Activated naive CD4-positive, alpha-beta T cell treated with anti-CD3 and anti-CD28 coated beads, Interleukin-2, amount 10 ng/mL, durations not matched to agents 7 days and 5 days (primary cell): Measurements from ENCODE around the gene ABLIM1.
A peak's percentile ranks its signal among the peaks of the same experiment; 100 is the strongest.

Experiments used
- CTCF ChIA-PET: fragments of 350-600 bp; sonication (Branson Sonifier 250); formaldehyde crosslinking; loops from one replicate; lab custom pipeline; 2021; ENCODE audit warnings: antibody characterized with exemption; lab: Charles Lee
- DNase-seq: peaks from one replicate; pipeline ENCODE4 v3.0.0-alpha.2; 2020
- H3K27ac Mint-ChIP-seq: one replicate; pipeline ENCODE4 v1.8.0; 2021; ENCODE audit warnings: mild to moderate bottlenecking, moderate library complexity, mixed read lengths
- H3K27me3 Mint-ChIP-seq: one replicate; pipeline ENCODE4 v1.8.0; 2021; ENCODE audit warnings: mild to moderate bottlenecking, mixed read lengths
- H3K36me3 Mint-ChIP-seq: one replicate; pipeline ENCODE4 v1.8.0; 2021; ENCODE audit warnings: mixed read lengths
- H3K4me1 Mint-ChIP-seq: one replicate; pipeline ENCODE4 v1.8.0; 2021; ENCODE audit warnings: mixed read lengths
- H3K4me3 Mint-ChIP-seq: one replicate; pipeline ENCODE4 v1.8.0; 2021; ENCODE audit warnings: mild to moderate bottlenecking, moderate library complexity, mixed read lengths
- H3K9me3 Mint-ChIP-seq: one replicate; pipeline ENCODE4 v1.8.0; 2021; ENCODE audit warnings: mixed read lengths

The ABLIM1 gene

DNA sequence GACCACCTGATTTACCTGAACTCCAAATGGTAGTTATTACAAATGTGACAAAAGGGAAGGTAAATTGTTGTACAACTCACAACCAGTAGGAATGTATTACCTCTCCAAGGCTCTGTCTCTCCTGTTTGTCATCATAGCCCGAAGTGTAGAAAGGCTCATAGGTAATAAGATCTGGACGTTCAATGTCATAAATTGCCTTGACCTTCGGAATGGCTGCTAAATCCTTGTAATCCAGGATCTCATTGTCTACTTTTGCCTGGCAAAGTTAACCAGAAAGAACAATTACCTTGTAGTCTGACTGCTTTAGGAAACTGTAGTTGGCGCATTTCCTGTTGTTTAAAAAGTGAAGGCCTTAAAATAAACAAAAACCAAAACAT lies 185.2 kb downstream of the ABLIM1 start:
- H3K4me1 Mint-ChIP-seq = peaks cover 40% of the 10 kb centered on the region
- peak overlapping the region; percentile 6 for H3K27ac Mint-ChIP-seq
- CTCF ChIA-PET = interaction anchor here (2.0 to 14.4 kb wide), 4 partner anchors 13 to 231 kb away, joined by 11 to 244 read pairs (median 60); no protein-coding TSS in a partner anchor
- DNase-seq = no peak
- H3K4me3 Mint-ChIP-seq = no peak overlapping the region
- peaks cover 32% of the 10 kb centered on the region for H3K36me3 Mint-ChIP-seq
- no peaks in the 10 kb centered on the region for H3K27me3 Mint-ChIP-seq
- H3K9me3 Mint-ChIP-seq = no peaks in the 10 kb centered on the region

- H3K27me3 Mint-ChIP-seq = no peaks in the 10 kb centered on the region
- peaks cover 35% of the 10 kb centered on the region for H3K36me3 Mint-ChIP-seq
- no peak overlapping the region for H3K4me3 Mint-ChIP-seq
- H3K27ac Mint-ChIP-seq = peak overlapping the region; percentile 6
- H3K9me3 Mint-ChIP-seq = no peaks in the 10 kb centered on the region
- DNase-seq = no peak
- peaks cover 39% of the 10 kb centered on the region for H3K4me1 Mint-ChIP-seq
- CTCF ChIA-PET = interaction anchor here (0.6 to 14.4 kb wide), 28 partner anchors 8 to 339 kb away, joined by 3 to 244 read pairs (median 4); no protein-coding TSS in a partner anchor
Observed at GRCh38 chr10:114471906-114472876, 185.9 kb downstream of the ABLIM1 start.

GRCh38 chr10:114470956-114471905 lies 186.8 kb downstream of the ABLIM1 start:
- H3K27me3 Mint-ChIP-seq = no peaks in the 10 kb centered on the region
- no peaks in the 10 kb centered on the region for H3K9me3 Mint-ChIP-seq
- H3K36me3 Mint-ChIP-seq = peaks cover 35% of the 10 kb centered on the region
- CTCF ChIA-PET = interaction anchor here (0.5 to 14.4 kb wide), 29 partner anchors 8 to 340 kb away, joined by 3 to 244 read pairs (median 4); no protein-coding TSS in a partner anchor
- peak overlapping the region; percentile 0 for H3K27ac Mint-ChIP-seq
- H3K4me1 Mint-ChIP-seq = peaks cover 33% of the 10 kb centered on the region
- no peak overlapping the region for H3K4me3 Mint-ChIP-seq
- DNase-seq = peak; percentile 74

DNA sequence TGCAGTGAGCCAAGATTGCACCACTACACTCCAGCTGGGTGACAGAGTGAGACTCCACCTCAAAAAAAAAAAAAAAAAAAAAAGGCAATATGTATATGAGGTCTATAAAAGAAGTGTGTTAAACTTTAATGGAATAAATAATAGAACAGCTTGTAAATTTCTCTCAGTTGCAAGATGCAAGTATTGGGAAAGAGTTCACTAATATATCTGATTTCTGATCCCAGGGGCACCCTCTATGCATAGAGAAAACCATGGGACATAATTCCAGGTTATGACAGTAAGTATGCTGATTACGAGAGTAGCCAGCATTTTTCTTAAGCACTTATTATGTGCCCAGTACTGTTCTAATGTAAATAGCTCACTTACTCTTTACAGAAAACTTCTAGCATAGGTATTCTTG lies 187.7 kb downstream of the ABLIM1 start:
- no peak overlapping the region for H3K4me3 Mint-ChIP-seq
- H3K9me3 Mint-ChIP-seq = no peaks in the 10 kb centered on the region
- DNase-seq = no peak
- H3K4me1 Mint-ChIP-seq = peaks cover 24% of the 10 kb centered on the region
- H3K27ac Mint-ChIP-seq = no peak overlapping the region
- CTCF ChIA-PET = interaction anchor here (0.5 to 14.4 kb wide), 9 partner anchors 9 to 234 kb away, joined by 3 to 244 read pairs (median 17); no protein-coding TSS in a partner anchor
- H3K27me3 Mint-ChIP-seq = no peaks in the 10 kb centered on the region
- H3K36me3 Mint-ChIP-seq = peaks cover 37% of the 10 kb centered on the region

- Mint-ChIP-seq H3K36me3 (peaks cover 47% of the 10 kb centered on the region), H3K27me3 (no peaks in the 10 kb centered on the region), H3K4me1 (peaks cover 4% of the 10 kb centered on the region), H3K9me3 (no peaks in the 10 kb centered on the region), H3K27ac (no peak overlapping the region), H3K4me3 (no peak overlapping the region)
- peak; percentile 34 for DNase-seq
- CTCF ChIA-PET = interaction anchor here (0.6 to 2.4 kb wide), 9 partner anchors 8 to 171 kb away, joined by 3 to 28 read pairs (median 4); no protein-coding TSS in a partner anchor
Observed at GRCh38 chr10:114458955-114459354, 199.1 kb downstream of the ABLIM1 start.

- peaks cover 4% of the 10 kb centered on the region for H3K4me1 Mint-ChIP-seq
- no peak overlapping the region for H3K27ac Mint-ChIP-seq
- peaks cover 47% of the 10 kb centered on the region for H3K36me3 Mint-ChIP-seq
- H3K27me3 Mint-ChIP-seq = no peaks in the 10 kb centered on the region
- H3K9me3 Mint-ChIP-seq = no peaks in the 10 kb centered on the region
- H3K4me3 Mint-ChIP-seq = no peak overlapping the region
- DNase-seq = no peak
- CTCF ChIA-PET = interaction anchor here (0.6 to 2.4 kb wide), 9 partner anchors 8 to 171 kb away, joined by 3 to 28 read pairs (median 3); no protein-coding TSS in a partner anchor
Observed at GRCh38 chr10:114458216-114458920, 199.7 kb downstream of the ABLIM1 start.

DNA sequence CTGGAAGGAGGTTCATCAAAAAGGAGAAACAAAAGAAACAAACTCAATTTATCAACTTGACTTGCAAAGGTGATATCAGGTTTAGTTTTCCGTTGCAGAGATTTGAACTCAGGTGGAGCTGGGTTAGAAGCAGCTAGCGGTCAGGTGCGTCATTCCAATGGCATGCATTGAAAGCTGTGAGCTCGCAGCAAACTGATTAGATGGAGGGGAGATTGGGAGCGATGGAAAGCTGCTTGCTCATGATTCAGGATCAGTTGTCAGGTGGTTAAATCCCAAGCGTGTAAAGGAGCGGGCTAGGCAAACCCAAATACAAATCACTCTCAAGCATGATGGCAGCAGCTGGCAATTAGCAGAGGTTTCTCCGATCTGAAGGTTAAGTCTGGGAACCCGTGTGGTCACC lies 204.5 kb downstream of the ABLIM1 start:
- Mint-ChIP-seq H3K36me3 (peaks cover 50% of the 10 kb centered on the region), H3K4me1 (peaks cover 3% of the 10 kb centered on the region), H3K9me3 (no peaks in the 10 kb centered on the region), H3K27me3 (no peaks in the 10 kb centered on the region), H3K4me3 (no peak overlapping the region), H3K27ac (peak overlapping the region; percentile 34)
- no peak for DNase-seq
- CTCF ChIA-PET = interaction anchor here (1.7 kb wide), 1 partner anchor 10 kb away, joined by 4 read pairs; no protein-coding TSS in a partner anchor

- Mint-ChIP-seq H3K27ac (no peak overlapping the region), H3K36me3 (peaks cover 57% of the 10 kb centered on the region), H3K4me1 (peaks cover 3% of the 10 kb centered on the region), H3K27me3 (no peaks in the 10 kb centered on the region), H3K4me3 (no peak overlapping the region), H3K9me3 (no peaks in the 10 kb centered on the region)
- DNase-seq = no peak
- CTCF ChIA-PET = interaction anchor here (0.6 to 1.2 kb wide), 3 partner anchors 9 to 145 kb away, joined by 3 read pairs; no protein-coding TSS in a partner anchor
Observed at GRCh38 chr10:114448897-114449296, 209.2 kb downstream of the ABLIM1 start.

- no peaks in the 10 kb centered on the region for H3K27me3 Mint-ChIP-seq
- no peak overlapping the region for H3K4me3 Mint-ChIP-seq
- CTCF ChIA-PET = no interaction called here
- H3K36me3 Mint-ChIP-seq = peaks cover 57% of the 10 kb centered on the region
- no peaks in the 10 kb centered on the region for H3K9me3 Mint-ChIP-seq
- no peak for DNase-seq
- no peaks in the 10 kb centered on the region for H3K4me1 Mint-ChIP-seq
- no peak overlapping the region for H3K27ac Mint-ChIP-seq
Observed at GRCh38 chr10:114445332-114445731, 212.7 kb downstream of the ABLIM1 start.

- Mint-ChIP-seq H3K27me3 (no peaks in the 10 kb centered on the region), H3K9me3 (no peaks in the 10 kb centered on the region), H3K27ac (no peak overlapping the region), H3K4me1 (no peaks in the 10 kb centered on the region), H3K4me3 (no peak overlapping the region), H3K36me3 (peaks cover 59% of the 10 kb centered on the region)
- CTCF ChIA-PET = no interaction called here
- DNase-seq = no peak
Observed at GRCh38 chr10:114444819-114445218, 213.3 kb downstream of the ABLIM1 start.

- no peak for DNase-seq
- CTCF ChIA-PET = no interaction called here
- no peaks in the 10 kb centered on the region for H3K27me3 Mint-ChIP-seq
- H3K4me3 Mint-ChIP-seq = no peak overlapping the region
- H3K4me1 Mint-ChIP-seq = no peaks in the 10 kb centered on the region
- no peak overlapping the region for H3K27ac Mint-ChIP-seq
- peaks cover 69% of the 10 kb centered on the region for H3K36me3 Mint-ChIP-seq
- no peaks in the 10 kb centered on the region for H3K9me3 Mint-ChIP-seq
Observed at GRCh38 chr10:114442091-114442630, 215.9 kb downstream of the ABLIM1 start.

GRCh38 chr10:114441107-114441506 lies 217.0 kb downstream of the ABLIM1 start:
- H3K4me3 Mint-ChIP-seq = no peak overlapping the region
- H3K9me3 Mint-ChIP-seq = no peaks in the 10 kb centered on the region
- CTCF ChIA-PET = interaction anchor here (1.5 kb wide), 1 partner anchor 137 kb away, joined by 5 read pairs; no protein-coding TSS in a partner anchor
- no peak for DNase-seq
- H3K36me3 Mint-ChIP-seq = peaks cover 75% of the 10 kb centered on the region
- H3K4me1 Mint-ChIP-seq = no peaks in the 10 kb centered on the region
- no peaks in the 10 kb centered on the region for H3K27me3 Mint-ChIP-seq
- H3K27ac Mint-ChIP-seq = no peak overlapping the region
